GM12801 (cell line): Measurements from ENCODE around the gene CDC27.

Experiments used
- TF ChIP-seq, protein P1 (sequence below): IDR thresholded peaks from one replicate; pipeline ENCODE4 v1.5.1; 2011; ENCODE audit warnings: control low read depth; ENCODE audit not compliant: insufficient read length; ENCODE audit errors: extremely low read depth

CDC27 gene, protein sequence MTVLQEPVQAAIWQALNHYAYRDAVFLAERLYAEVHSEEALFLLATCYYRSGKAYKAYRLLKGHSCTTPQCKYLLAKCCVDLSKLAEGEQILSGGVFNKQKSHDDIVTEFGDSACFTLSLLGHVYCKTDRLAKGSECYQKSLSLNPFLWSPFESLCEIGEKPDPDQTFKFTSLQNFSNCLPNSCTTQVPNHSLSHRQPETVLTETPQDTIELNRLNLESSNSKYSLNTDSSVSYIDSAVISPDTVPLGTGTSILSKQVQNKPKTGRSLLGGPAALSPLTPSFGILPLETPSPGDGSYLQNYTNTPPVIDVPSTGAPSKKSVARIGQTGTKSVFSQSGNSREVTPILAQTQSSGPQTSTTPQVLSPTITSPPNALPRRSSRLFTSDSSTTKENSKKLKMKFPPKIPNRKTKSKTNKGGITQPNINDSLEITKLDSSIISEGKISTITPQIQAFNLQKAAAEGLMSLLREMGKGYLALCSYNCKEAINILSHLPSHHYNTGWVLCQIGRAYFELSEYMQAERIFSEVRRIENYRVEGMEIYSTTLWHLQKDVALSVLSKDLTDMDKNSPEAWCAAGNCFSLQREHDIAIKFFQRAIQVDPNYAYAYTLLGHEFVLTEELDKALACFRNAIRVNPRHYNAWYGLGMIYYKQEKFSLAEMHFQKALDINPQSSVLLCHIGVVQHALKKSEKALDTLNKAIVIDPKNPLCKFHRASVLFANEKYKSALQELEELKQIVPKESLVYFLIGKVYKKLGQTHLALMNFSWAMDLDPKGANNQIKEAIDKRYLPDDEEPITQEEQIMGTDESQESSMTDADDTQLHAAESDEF

DNA sequence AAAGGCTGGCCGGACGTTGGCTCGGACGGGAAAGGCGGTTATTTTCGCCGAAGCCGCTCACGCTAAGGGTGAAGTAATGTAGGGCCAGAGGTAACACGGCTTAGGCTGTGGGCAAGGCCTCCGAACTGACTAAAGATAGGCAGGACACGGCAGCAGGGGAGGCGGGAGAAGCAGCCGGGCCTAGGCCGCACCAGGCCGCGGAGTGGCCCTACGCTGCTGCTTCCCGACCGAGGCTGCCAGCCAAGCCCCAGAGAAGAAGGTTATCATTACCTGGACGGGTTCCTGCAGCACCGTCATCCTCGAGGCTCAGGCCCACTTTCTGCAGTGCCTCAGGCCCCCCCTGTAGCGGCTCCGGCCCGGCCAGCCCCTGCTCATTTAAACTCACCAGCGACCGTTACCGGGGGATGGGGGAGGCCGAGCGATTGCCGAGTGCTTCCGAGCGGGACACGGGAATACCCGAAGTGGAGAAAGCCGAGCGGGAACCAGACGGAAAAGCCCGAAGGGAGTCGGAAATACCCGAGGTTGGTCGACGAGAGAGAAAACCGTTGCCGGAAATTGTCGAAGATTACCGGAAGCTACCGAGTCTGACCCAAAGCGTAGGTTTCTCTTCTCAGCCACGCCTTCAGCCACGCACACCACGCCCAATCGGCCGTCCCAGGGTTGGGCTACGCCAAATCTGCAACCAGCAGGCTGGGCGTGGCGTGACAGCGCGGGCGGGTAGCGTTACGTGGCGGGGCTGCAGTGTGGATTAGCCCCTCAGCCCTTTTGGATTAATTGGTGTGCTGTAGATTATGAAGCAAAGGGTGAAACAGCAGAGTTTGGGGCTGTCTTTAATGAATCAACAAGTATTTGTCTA, at the start of gene CDC27:
CDC27 (minus strand) TSS at position 420 of the 856 bp plus-strand sequence; CDS start at position 297, 123 bp downstream.
- TF ChIP-seq, protein P1, sequence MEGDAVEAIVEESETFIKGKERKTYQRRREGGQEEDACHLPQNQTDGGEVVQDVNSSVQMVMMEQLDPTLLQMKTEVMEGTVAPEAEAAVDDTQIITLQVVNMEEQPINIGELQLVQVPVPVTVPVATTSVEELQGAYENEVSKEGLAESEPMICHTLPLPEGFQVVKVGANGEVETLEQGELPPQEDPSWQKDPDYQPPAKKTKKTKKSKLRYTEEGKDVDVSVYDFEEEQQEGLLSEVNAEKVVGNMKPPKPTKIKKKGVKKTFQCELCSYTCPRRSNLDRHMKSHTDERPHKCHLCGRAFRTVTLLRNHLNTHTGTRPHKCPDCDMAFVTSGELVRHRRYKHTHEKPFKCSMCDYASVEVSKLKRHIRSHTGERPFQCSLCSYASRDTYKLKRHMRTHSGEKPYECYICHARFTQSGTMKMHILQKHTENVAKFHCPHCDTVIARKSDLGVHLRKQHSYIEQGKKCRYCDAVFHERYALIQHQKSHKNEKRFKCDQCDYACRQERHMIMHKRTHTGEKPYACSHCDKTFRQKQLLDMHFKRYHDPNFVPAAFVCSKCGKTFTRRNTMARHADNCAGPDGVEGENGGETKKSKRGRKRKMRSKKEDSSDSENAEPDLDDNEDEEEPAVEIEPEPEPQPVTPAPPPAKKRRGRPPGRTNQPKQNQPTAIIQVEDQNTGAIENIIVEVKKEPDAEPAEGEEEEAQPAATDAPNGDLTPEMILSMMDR, result no peak

DNA sequence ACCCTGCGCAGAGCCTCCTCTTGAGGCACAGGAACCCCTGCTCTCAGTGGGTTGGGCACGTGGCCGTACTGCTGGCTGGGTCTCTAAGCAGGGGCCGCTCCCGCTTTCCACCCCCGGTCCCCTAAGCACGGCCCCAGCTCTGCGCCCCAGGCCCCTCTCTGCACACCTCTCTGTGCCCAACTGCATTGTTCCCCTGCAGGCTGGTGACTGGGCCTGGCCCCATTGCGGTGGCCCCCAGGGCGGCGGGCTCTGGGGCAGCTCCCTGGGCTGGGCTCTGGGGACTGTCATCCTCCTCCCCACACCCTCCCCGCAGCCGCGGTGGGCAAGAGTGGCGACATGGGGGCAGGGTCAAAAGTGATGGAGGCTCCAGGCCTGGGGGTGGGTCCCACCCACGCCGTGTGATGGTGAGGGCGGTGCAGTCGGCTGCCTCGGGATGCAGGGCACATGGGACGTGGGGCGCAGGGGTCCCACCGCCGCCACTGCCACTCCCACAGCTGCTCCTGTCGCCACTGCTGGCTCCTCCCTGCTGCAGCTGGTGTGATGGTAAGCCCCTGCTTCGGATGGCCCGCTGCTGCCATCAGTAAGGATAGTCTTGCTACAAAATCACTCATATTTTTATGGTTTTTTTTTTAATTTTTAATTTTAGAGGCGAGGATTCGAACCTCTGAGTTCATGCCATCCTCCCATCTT, 49.4 kb upstream of the CDC27 start:
- TF ChIP-seq, protein P1, result no peak

DNA sequence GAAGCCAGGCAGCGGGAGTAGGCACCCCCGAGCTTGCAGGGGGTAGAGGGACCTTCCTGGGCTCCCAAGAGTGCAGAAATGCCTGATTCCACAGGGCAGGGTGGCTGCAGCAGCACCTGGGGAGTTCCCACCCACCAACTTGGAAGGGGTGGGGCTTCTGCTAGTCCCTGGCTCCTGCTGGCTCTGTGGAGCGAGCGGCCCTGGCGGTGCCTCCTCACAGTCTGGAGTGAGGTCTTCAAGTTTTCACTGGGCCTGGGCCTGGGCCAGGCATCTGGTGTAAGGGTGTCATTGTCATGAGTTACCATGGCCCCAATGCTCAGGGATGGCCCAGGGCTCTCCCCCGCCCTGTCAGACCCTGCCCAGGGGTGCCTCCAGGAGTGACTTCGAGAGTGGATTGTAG, 48.7 kb upstream of the CDC27 start:
- TF ChIP-seq, protein P1, result no peak

DNA sequence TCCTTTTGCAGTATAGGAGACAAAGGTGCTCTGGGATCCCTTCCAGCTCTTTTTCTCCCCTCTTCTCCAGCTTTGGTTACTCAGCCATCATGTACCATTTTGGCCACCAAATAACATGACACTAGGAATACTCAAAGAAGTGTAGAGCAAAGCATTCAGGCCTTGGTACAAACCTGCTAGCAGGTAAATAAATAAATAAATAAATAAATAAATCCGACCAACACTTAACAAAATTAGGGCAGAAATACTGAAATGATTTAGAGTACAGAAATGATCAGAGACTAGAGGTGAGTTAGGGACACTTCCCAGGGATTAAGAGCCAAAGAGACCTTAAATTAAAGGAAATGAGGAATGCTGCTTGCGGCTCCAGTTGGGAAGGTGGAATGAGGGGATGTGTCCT, 46.8 kb upstream of the CDC27 start:
- TF ChIP-seq, protein P1, result no peak

DNA sequence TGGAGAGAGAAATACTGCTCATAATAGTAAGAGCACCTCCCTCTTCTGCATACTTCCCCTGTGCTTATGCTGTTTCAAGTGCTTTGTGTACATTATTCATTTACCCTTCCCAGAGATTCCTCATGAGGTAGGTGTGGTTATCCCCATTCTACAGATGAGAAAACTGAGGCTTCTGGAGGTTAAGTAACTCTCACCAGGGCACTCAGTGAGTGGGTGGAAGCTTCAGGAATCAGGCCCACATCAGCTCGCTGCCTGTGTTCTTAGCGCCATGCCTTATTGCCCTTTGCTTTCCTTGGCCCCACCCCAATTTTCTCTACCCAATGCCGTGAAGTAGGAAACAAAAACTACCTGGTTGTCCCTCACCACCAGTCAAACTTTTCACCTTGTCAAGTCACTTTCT, 46.4 kb upstream of the CDC27 start:
- TF ChIP-seq, protein P1, result no peak

DNA sequence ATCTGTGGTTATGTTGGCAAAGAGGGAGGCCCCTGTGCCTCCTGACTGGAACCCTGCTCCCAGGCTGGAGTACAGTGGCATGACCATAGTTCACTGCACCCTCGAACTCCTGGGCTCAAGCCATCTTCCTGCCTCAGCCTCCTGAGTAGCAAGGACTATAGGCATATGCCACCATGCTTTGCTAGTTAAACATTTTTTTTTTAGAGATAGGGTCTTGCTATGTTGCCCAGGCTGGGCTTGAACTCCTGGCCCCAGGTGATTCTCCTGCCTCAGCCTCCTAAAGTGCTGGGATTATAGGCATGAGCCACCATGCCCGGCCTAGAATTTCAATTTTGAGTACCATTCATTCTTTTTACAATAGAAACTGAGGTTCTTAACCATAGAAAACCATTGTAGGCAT, 43.4 kb upstream of the CDC27 start:
- TF ChIP-seq, protein P1, result no peak
